ENCODE data around the gene GINS2.

GRCh38 chr16:85689285-85689949 is 663 bp upstream of the GINS2 start:
- TF ChIP-seq CTCF (IDR thresholded peaks at IDR 0.05) (no peak), POLR2A (IDR thresholded peaks at IDR 0.05) (no peak)
